SK-N-DZ (cell line): ENCODE measurements around the gene PPP1R9B.

Experiments used
- DNase-seq: peaks from one replicate; pipeline ENCODE4 v3.0.0-alpha.2; 2015; ENCODE audit warnings: low spot score

PPP1R9B gene

DNA sequence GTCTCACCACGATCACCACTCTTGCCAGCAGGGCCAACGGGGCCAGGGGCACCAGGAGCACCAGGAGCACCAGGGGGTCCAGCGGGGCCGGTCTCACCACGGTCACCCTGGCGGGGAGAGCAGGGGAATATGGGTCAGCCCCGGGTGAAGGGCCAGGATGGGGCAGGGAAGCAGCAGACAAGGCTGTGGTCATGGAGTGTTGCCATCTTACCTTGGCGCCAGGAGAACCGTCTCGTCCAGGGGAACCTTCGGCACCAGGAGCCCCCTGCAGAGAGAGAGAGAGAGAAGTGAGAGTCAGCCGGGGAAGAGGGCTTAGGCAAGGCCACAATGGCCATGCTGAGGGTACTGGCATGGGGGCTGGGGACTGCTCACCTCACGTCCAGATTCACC is 38.0 kb upstream of the PPP1R9B start:
- DNase-seq, result no peak

DNA sequence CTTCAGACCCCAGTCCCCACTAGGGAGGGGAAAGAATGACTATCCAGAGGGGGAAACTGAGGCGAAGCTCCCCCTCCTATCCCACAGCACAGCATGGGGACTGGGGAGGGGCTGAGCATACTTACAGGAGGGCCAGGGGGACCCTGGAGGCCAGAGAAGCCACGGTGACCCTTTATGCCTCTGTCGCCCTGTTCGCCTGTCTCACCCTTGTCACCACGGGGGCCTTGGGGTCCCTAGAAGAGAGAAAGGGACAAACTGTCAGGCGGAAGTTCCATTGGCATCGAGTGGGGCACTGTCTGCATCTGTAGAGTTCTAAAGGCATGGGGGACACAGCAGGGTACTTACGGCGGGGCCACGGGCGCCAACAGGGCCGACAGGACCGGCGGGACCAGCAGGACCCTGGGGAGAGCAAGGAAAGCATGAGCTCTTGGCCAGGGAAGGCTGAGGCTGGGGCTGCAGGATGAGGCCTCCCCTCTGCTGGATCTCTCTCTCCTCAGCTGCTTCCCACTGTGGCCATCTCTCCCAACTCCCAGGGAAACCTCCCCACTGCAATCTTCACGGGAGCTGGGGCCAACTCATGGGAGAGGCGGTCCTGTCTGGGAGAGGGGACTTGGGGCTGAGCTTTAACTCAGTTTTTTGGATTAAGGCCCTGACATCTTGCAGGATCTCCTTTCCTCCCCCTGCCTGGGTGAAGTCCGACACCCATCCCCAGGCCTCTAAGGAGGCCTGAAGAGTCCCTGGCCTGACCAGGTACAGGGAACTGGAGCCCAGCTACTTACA is 37.5 kb upstream of the PPP1R9B start:
- DNase-seq, result no peak

DNA sequence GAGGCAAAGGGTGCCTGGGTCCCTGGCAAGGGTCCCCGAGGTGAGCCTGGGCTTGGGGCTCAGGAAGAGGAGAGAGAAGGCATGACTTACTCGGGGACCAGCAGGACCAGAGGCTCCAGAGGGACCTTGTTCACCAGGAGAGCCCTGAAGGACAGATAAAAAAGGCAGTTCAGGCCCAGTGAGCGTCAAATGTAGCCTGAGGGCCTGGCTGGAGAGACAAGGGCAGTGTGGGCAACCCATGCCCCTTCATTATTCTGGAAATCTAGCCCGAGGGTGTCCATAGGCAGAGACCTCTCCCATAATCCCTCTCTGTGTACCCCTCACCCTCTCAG is 36.9 kb upstream of the PPP1R9B start:
- no peak for DNase-seq

DNA sequence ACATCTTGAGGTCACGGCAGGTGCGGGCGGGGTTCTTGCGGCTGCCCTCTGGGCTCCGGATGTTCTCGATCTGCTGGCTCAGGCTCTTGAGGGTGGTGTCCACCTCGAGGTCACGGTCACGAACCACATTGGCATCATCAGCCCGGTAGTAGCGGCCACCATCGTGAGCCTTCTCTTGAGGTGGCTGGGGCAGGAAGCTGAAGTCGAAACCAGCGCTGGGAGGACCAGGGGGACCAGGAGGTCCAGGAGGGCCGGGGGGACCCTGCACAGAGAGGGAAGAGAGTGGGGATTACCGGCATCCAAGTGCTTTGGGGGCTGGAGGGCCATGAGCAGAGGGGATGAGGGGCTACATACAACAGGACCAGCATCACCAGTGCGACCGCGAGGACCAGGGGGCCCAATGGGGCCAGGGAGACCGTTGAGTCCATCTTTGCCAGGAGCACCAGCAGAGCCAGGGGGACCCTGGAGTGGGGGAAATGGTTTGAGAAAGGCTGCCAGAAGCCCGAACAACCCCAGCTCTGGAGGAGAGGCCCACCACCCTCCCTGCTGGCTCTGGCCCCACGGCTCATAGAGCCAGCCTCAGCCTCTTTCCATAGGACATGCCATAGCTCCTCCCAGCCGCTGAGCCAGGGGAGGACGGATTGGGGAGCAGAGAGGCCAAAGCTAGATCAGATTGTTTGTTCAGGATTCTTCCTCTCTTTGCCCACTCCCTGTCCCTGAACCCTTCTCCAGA is 36.4 kb upstream of the PPP1R9B start:
- DNase-seq, result no peak

DNA sequence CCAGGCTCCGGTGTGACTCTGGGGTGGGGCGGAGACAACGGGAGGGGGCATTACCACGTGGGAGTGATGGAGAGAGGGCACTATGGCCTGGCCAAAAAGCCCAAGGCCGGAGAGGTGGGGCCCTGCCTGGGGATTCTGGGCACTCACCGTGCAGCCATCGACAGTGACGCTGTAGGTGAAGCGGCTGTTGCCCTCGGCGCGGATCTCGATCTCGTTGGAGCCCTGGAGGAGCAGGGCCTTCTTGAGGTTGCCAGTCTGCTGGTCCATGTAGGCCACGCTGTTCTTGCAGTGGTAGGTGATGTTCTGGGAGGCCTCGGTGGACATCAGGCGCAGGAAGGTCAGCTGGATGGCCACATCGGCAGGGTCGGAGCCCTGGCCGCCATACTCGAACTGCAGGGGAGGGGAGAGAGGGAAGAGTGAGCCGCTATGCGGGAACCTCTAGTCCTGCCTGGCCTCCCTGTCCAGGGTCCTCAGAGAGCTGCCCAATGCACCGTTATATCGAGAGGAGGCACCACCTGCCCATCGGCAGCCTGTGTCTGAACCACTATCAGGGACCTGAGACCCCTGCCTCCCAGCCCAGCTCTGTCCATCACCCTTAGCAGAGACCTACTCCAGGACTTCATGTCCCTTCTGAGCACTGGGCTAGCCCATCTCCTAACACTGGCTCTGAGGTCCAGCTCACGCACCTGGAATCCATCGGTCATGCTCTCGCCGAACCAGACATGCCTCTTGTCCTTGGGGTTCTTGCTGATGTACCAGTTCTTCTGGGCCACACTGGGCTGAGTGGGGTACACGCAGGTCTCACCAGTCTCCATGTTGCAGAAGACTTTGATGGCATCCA is 35.4 kb upstream of the PPP1R9B start:
- no peak for DNase-seq

DNA sequence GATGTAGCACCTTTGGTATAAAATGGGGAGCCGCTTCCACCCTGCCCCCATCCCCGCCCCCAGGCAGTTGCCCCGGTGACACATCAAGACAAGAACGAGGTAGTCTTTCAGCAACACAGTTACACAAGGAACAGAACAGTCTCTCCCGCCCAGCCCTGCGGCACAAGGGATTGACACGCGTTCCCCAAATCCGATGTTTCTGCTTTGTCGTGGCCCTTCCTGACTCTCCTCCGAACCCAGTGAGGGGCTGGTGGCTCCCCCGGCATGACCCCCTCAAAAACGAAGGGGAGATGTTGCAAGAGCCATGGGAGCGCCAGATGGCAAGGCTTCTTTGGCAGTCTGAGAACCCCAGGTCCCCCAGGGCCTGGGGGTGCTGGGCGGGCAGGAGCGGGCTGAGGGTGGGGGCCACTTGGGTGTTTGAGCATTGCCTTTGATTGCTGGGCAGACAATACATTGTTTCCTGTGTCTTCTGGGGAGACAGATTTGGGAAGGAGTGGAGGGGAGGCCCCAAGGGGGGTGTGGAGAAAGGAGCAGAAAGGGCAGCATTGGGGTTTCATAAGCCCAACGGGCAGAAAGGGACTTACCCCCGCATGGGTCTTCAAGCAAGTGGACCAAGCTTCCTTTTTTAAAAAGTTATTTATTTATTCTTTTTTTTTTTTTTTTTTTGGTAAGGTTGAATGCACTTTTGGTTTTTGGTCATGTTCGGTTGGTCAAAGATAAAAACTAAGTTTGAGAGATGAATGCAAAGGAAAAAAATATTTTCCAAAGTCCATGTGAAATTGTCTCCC is 34.3 kb upstream of the PPP1R9B start:
- DNase-seq, result no peak

DNA sequence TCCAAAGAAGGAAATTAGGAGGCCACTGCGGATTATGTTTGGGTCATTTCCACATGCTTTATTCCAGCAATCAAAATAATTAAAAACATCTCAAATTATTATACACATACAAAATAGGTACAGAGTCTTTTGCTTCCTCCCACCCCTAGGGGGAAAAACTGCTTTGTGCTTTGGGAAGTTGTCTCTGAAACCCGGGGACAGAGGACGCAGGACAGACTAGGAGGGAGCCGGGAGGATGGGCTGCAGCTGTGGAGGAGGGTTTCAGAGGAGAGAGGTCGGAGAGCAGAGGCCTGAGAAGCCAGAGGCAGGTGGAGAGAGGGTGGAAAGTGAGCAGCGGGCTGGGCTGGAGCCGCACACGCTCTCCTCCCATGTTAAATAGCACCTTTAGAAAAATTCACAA is 33.6 kb upstream of the PPP1R9B start:
- DNase-seq, result no peak

DNA sequence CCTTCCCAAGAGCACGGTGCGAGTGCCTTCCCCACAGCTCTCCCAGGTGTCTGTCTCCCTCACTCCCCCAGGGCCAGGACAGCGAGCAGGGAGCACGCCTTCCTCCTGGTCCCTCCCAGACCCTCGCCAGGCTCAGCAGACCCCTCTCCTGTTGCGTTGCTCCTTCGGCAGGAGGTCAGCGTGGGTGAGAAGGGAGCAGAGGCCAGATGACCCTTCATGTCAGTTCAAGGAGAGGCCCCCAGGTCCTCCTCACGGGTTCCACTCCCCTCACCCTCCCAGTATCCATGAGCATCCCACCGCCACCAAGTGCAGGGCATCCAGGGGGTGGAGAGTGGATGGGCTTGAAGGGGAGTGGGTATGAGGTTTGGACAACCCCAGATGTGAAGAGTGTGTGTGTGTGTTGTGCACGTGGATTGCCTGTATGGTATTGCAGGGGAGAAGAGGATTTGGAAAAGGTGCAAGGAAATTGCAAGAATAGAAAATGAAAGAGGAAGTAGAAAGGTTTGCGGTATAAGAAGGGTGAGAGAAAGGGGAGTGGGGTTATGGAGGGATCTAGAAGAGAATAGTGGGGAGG is 33.0 kb upstream of the PPP1R9B start:
- no peak for DNase-seq

DNA sequence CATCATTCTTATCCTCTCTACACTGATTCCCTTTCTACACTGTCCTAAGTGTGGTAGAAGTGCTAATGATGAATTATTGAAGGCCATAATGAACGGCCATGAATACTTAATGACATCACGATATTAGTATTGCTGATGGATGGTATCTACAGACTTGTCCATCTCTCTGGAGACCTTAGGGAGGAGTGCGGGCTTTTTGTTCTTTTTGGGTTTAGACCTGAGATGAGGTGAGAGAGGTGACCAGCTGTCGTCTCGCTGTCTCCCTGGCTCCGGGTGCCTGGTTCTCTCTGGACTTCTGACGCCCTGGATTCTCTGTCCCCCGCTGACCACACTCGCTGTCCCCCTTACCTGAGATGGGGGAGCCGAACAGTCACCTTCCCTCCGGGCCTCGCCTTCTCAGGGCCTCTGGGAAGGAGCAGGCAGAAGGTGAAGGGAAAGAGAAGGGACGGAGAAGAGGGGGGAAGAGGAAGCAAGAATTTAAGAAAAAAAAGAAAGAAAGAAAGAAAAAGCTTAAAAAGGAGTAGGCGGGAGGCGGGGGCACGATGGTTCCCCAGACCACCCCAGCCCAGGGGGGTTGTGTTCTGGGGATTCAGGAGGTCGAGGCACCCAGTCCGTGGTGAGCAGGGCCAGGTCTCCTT is 32.4 kb upstream of the PPP1R9B start:
- DNase-seq, result no peak

DNA sequence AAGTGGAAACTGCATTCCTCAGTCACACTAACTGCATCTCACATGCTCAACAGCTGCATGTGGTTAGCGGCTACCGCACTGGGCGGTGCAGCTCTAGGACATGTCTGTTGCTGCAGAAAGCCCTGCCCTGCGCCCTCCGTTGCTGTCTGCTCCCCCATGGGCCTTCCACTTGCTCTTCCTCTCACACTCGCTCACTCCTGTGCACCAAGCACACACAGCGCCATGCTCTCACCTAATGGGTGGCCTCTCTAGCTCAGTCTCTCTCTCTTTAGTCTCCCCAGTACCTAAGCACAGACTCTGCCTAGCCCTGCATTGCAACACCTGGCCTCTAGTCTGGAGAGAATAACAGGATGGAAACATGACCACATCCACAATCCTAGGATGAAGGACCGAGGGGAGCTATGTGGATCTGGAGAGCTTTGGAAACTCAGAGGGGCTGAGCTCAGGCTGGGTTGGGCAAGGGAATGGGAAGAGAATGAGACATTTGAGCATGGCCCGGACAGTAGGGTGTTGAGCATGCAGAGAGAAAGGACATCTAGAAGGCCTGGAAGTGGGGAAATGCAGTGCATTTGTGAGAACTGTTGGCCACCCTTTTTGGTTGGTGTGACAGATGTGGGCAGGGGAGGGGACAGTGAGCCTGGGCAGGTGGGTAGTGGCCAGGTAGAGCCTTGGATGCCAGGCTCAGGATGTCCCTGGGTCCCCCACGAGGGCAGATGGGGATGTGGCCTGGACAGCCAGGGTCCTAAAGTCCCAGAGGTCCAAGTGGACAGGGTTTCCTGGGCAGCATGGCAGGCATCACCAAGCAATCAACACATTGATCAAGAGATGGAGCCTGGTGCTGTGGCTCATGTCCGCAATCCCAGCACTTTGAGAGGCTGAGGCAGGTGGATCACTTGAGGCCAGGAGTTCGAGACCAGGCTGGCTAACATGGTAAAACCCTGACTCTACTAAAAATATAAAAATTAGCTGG is 31.4 kb upstream of the PPP1R9B start:
- no peak for DNase-seq

DNA sequence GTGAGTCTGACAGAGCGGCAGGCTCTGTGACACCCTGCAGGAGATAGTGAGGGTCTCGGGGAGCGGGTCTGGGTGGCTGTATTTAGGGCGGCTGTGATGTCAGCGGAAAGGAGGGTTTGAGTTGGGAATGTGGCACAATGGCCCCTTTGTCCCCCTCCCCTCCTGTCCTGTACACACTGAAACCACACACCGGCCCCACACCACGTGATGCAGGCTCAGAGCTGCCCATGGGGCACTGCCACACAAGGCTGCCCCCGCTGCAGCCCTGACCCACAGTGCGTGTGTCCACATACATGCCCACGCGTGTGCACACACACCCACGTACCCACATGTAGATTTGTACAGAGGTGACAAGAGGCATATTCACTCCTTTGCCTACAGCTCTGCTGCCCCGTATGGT is 30.7 kb upstream of the PPP1R9B start:
- DNase-seq, result no peak

DNA sequence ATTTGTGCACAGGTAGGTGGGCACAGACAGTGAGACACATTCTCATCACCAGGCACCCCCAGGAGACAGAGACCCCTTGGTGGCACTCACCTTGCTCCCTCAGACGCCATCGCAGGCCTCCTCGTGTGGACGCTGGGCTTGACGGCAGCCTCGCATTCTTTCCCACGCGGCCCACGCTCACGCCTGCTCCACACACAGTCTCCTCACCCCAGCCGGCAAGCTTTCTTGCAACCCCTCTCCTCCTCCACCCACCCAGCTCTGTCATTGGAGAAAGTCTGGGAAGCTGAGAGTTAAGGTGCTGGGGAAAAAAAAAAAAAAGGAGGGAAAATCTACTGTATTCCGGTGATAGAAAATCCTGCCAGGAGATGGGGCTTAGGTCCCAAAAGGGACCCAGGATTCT is 30.1 kb upstream of the PPP1R9B start:
- DNase-seq, result no peak

DNA sequence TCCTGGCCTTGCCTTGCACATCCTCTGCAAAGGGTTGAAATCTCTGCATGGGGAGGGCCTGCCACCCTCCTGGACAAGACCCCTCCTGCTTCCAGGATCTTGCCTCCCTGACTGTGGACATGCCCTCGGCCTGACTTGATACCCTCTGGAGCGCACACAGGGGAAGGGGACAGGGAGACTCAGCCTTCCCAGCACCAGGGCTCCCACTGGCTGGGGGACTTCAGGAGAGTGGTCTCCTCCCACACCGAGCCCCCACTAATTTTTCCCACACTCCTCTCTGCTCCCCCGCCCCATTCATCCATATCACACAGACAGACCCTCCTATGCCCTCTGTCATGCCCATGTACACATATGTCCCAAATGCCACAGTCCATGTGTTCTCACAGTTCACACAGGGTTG is 29.6 kb upstream of the PPP1R9B start:
- DNase-seq, result no peak

DNA sequence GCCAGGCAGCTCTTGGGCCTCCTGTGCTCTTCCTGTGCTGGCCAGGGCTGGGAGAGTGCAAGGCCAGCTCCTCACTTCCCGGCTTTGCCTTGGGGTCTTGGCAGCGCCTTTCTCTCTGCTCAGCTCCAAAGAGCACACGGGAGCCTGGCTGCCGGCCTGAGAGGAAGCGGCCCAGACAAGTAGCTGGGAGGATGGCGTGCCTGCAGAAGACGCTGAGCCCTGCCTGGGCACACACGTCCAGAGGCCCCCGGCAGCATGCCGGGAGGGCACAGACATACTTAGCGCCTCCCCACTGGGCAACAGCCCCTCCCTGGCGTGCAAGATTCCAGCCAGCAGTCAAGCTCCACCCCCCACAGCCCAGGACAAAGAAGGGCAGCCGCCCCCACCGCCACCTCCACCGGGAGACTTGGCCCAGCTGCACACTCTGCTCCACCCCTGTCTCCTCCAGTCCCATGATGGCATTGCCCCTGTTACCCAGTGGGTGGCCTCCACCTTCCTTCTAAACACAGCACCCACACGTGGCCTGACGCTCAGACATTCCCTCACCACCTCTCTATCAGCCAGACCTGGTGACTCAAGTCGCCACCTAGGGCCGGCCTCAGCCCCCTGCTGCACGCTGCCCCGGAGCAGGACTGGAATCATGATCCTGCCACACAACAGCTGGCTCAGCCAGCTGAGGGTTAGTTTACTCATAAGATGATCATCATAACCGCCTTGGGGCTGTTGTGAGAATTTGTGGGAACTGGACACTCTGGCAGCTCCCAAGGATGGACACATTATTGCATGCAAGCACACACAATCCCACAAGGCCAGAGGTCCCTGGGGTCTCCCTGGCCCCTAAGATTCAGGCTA is 27.7 kb upstream of the PPP1R9B start:
- DNase-seq, result peak; percentile 88

DNA sequence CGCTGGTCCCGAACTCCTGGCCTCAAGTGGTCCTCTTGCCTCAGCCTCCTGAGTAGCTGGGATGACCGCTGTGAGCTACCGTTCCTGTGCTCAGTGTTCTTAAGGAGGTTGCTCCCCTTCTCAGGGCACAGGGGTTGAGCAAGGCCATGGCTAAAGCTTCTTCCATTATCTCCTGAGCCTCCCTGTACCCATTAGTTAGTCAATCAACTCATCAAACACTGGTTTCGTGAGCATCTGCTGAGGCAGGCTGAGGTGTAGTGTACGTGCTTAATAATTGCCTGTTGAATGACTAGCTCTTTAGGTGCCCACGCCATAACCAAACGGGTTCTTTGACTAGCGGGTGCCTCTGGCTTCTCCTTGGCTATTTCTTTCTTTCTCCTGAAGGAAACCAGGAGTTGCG is 27.0 kb upstream of the PPP1R9B start:
- DNase-seq, result no peak

DNA sequence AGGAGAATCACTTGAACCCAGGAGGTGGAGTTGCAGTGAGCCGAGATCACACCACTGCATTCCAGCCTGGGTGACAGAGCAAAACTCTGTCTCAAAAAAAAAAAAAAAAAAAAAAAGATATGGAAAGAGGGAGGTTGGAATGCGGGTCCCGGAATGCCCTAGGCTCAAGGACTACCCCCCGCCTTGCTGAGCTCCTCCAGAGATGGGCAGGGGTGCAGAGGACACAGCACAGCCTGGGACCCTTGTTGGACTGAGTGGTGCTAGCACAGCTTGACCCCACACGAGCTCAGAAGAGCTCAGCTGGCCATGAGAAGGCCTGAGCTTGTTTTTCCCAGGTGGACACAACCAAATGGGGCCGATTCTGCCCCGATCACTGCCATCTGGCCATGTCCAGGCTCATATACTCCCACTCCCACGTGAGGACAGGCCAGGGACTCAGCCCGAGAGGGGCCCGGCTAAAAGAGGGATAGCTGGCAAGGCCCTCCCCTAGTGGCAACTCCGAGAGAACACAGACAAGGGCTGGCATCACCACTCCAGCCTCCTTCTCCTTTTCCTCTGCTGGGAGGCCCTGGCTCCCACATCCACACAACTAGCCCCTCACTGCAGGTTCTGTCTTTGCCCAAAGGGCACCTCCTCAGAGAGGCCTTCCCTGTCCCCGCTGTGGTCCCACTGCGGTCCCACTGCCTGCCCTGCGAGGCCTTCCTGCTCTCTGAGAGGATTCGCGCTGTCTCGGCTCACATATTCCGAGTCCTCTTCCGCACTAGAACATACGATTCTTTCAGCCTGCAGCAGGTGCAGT is 26.3 kb upstream of the PPP1R9B start:
- no peak for DNase-seq

DNA sequence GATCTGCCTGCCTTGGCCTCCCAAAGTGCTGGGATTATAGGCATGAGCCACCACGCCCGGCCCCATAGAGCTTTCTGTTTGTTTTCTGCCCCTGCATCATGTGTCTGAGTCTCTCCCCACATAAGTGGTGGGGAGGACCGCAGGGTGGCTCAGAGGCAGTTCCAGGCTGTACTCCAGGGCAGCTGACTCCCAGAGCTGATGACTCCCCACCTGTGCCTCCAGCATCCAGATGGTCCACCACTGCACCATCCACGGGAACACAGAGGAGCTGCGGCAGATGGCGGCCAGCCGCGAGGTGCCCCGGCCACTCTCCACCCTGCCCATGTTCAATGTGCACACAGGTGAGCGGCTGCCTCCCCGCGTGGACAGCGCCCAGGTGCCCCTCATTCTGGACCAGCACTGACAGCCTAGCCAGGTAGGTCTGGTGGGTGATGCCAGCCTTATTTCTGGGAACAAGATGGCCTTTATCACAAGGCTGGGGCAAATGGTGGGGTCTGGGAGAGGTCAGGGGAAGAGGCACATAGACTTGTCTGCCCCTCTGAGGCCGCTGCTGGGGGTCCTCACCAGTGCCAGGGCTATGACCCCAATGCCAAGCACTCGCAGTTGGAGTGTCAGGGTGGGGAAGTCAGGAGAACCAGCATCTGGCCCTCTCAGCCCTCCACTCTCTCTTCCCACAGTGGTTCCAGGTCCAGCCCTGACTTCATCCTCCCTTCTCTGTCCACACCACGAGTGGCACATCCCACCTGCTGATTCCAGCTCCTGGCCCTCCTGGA is 24.7 kb upstream of the PPP1R9B start:
- DNase-seq, result no peak
